Skeletal muscle satellite cell (primary cell): ENCODE data around the gene PDIA5.

Experiments used
- H3K27me3 ChIP-seq: 2 replicates; pipeline ENCODE4 v1.7.0; 2013; ENCODE audit warnings: low read length; ENCODE audit not compliant: control insufficient read depth, insufficient read depth
- H3K36me3 ChIP-seq: 2 replicates; pipeline ENCODE4 v1.7.0; 2013; ENCODE audit warnings: mild to moderate bottlenecking, control low read depth, low read length; ENCODE audit not compliant: insufficient read depth
- H3K4me1 ChIP-seq: 2 replicates; pipeline ENCODE4 v1.7.0; 2013; ENCODE audit warnings: low read length; ENCODE audit not compliant: control insufficient read depth, insufficient read depth
- H3K4me2 ChIP-seq: 2 replicates; pipeline ENCODE4 v1.7.0; 2013; ENCODE audit warnings: mild to moderate bottlenecking, low read length
- H3K4me3 ChIP-seq: 2 replicates; pipeline ENCODE4 v1.7.0; 2013; ENCODE audit warnings: low read length
- H3K9ac ChIP-seq: 2 replicates; pipeline ENCODE4 v1.7.0; 2013; ENCODE audit warnings: mild to moderate bottlenecking, low read depth, low read length, moderate library complexity
- H3K9me3 ChIP-seq: replicated peaks from 2 replicates; pipeline ENCODE4 v1.7.0; 2013; ENCODE audit warnings: mild to moderate bottlenecking, control low read depth, low read length

The PDIA5 gene

DNA sequence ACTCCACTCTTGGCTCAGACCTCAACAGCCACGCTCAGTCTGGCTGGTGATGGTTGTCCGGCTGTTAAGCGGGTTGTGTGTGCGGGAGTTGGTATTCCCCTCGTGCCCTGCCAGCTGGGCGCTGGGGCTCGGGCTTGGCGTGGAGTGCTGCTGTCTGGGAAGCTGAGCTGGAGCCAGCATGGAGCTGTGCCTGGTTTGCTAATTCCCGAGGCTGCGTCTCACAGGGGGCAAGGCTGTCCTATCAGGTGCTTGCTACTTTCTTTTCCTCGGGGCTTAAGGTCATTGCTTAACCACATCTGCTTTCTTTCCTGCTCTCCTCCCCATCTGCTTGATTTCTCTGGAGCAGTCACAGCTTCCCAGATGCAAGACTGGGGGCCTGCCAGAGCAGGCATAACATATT lies 29.9 kb downstream of the PDIA5 start:
- H3K4me2 ChIP-seq, result no peak overlapping the region
- H3K9ac ChIP-seq, result no peak overlapping the region
- H3K9me3 ChIP-seq, result no peaks in the 10 kb centered on the region
- no peaks in the 10 kb centered on the region for H3K4me1 ChIP-seq
- no peaks in the 10 kb centered on the region for H3K27me3 ChIP-seq
- peaks cover 64% of the 10 kb centered on the region for H3K36me3 ChIP-seq
- no peak overlapping the region for H3K4me3 ChIP-seq

DNA sequence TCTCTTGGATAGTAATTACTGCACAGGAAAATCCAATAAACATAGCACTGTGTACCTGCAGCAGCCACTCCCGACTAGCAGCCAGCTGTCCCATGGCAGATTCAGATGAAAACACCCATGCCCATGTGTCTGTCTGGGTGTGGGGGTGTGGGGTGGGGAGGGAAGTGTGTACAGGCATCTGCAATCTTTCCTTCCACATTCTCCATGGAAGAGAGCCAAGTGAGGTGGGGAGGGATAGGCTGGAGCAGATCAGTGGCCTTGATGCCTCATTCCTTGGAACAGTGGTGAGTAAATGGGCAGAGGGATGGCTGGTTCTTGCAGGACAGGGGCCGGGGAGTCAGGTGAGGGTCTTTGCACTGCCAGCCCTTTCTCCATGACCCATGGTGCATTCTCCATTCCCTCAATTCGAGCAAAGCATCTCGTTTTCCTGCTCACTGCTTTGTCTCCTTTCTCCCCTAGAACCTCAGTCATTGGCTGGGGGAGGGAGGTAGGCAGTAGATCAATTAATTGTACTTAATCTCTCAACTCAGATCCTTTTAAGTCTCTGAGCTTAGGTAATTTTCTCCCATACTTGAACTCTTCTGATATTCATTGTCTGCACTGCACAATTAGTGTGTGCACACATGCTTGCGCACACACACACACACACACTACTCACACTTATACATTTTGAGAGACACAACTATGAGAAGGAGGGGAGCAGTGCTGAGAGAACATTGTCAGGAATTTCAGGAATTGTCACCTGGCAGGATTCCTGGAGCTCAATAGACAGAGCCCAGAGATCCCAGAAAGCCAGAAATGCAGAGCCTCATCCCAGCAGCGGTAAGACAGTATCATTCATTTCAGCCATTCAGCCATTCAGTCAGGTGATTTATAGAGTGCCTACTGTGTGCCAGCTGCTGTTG lies 31.9 kb downstream of the PDIA5 start:
- no peak overlapping the region for H3K4me3 ChIP-seq
- H3K36me3 ChIP-seq, result peaks cover 61% of the 10 kb centered on the region
- H3K9ac ChIP-seq, result no peak overlapping the region
- no peak overlapping the region for H3K4me2 ChIP-seq
- H3K27me3 ChIP-seq, result no peaks in the 10 kb centered on the region
- no peaks in the 10 kb centered on the region for H3K4me1 ChIP-seq
- no peaks in the 10 kb centered on the region for H3K9me3 ChIP-seq

DNA sequence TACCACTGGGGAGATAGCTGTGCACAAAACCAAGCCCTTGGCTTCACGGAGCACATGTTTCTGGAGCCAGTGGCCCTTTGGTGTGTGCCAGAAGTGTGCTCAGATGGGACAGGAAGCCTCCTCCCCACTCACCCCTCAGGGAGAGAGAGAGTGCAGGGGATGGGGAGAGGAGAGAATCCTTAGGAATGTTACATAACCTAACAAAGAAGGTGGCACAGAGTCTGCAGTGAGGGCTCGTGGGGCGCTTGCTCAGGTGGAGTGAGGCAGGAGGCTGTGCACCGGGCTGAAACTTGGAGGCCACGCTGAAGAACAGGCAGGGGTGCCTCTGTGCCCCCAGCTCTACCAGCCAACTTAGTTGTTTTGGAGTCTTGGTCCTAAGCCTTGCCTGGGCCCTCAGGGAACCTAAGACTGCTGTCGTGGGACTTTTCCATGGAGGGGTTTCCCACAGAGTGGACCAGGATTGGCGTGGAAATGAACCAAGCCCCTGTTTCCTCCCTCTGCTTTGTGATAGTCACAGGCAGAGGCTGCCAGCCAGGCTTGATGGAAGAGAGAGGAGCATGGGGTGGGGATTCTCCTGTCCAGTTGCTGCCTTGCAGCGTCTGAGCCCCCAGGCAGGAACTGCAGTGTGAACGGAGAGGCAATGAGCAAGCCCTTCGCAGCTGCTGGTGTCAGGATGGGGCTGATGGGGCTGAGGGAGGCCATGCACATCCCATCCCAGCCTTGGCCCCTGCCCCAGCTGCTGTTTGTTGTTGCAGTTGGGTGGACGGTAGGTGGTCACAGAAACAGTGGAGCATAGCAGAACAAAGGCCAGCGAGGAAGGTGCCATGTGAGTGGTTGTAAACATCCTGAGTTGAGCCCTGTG lies 32.7 kb downstream of the PDIA5 start:
- no peaks in the 10 kb centered on the region for H3K9me3 ChIP-seq
- peaks cover 6% of the 10 kb centered on the region for H3K4me1 ChIP-seq
- H3K9ac ChIP-seq, result no peak overlapping the region
- H3K27me3 ChIP-seq, result no peaks in the 10 kb centered on the region
- peaks cover 60% of the 10 kb centered on the region for H3K36me3 ChIP-seq
- H3K4me2 ChIP-seq, result no peak overlapping the region
- H3K4me3 ChIP-seq, result no peak overlapping the region

DNA sequence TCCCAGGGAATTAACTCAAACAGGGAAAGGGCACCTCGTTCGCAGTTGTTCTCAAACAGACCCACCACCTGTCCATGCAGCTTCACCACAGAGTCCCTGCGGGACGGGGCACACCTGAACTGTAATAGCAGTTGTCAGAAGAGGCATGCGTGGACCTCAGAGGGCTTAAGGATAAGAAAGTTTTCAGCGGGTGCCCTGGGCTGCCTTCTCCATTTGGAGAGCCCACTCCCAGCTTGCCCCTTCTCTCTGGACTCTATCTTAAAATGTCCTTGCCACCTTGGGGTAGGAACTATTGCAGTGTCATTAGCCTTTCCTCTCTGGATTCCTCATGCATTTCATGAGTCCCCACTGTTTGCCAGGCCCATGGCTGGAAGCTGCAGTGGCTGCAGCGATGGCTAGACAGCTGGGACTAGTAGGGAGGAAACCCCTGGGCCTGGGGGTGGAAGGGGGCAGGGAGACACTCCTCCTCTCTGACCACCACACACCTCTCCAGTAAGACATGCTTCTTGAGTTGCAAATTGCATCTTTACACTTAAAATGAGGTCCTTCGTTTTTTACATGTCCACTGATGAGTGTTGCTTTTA lies 33.5 kb downstream of the PDIA5 start:
- Histone ChIP-seq H3K27me3 (no peaks in the 10 kb centered on the region), H3K9me3 (no peaks in the 10 kb centered on the region), H3K4me3 (no peak overlapping the region), H3K36me3 (peaks cover 61% of the 10 kb centered on the region), H3K4me2 (no peak overlapping the region), H3K4me1 (peaks cover 11% of the 10 kb centered on the region), H3K9ac (no peak overlapping the region)

DNA sequence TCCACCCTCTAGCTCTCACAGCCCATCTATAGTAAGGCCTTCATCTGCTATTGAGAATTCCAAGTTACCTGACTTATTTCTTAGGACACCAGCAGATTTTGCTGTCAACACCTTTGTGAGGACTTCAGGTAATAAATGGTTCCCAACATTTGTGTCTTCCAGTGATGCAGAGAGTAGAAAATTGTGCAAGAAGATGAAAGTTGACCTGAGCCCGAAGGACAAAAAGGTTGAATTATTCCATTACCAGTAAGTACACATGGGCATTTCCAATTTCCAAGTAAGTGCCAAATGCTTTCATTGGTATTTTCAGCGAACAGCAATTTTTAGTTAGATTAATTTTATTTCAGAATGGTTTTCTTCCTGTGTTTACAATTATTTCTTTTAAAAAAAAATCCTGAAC lies 35.4 kb downstream of the PDIA5 start:
- Histone ChIP-seq H3K9ac (no peak overlapping the region), H3K4me1 (peaks cover 11% of the 10 kb centered on the region), H3K4me3 (no peak overlapping the region), H3K9me3 (no peaks in the 10 kb centered on the region), H3K27me3 (no peaks in the 10 kb centered on the region), H3K4me2 (no peak overlapping the region), H3K36me3 (peaks cover 78% of the 10 kb centered on the region)

DNA sequence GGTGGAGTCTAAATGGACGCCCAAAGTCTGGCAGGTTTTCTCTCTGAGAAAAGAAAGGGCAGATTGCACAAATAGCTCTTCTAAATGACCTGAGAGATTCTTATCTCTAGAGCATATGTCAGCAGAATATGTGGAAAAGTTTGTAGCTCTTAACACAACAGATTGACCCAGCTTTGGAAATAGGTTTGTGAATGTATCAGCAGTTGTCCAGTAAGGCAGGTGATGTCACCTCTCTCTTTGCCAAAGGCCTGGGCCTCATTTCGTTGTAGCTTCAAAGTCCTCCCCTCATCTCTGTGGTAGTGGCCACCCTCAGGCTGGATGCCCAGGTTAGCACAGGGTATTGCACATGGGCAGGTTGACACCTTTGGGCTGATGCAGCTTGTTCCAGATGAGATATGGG lies 36.0 kb downstream of the PDIA5 start:
- Histone ChIP-seq H3K9ac (no peak overlapping the region), H3K4me3 (no peak overlapping the region), H3K27me3 (no peaks in the 10 kb centered on the region), H3K9me3 (no peaks in the 10 kb centered on the region), H3K4me2 (no peak overlapping the region), H3K4me1 (peaks cover 11% of the 10 kb centered on the region), H3K36me3 (peaks cover 79% of the 10 kb centered on the region)

DNA sequence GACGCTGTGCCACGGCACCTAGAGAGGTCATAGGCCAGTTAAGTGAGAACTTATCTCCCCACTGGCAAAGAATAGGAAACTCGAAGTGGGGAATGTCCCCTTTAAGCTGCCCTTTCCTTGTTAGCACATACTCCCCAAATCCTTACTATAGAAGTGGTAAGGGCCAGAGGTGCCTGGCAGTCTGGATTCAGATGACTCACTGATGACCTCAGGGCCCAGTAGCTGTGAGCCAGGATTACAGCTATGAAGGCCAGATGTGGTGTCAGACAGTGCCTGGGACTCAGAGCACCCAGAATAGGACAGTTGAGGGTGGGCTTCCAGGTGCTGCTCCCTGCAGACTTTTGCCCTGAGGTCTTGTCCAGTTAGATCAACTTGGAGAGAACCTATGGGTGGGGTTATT lies 37.7 kb downstream of the PDIA5 start:
- Histone ChIP-seq H3K4me2 (peak overlapping the region; percentile 20), H3K4me3 (no peak overlapping the region), H3K36me3 (peaks cover 67% of the 10 kb centered on the region), H3K27me3 (no peaks in the 10 kb centered on the region), H3K9ac (no peak overlapping the region), H3K9me3 (no peaks in the 10 kb centered on the region), H3K4me1 (peaks cover 11% of the 10 kb centered on the region)

DNA sequence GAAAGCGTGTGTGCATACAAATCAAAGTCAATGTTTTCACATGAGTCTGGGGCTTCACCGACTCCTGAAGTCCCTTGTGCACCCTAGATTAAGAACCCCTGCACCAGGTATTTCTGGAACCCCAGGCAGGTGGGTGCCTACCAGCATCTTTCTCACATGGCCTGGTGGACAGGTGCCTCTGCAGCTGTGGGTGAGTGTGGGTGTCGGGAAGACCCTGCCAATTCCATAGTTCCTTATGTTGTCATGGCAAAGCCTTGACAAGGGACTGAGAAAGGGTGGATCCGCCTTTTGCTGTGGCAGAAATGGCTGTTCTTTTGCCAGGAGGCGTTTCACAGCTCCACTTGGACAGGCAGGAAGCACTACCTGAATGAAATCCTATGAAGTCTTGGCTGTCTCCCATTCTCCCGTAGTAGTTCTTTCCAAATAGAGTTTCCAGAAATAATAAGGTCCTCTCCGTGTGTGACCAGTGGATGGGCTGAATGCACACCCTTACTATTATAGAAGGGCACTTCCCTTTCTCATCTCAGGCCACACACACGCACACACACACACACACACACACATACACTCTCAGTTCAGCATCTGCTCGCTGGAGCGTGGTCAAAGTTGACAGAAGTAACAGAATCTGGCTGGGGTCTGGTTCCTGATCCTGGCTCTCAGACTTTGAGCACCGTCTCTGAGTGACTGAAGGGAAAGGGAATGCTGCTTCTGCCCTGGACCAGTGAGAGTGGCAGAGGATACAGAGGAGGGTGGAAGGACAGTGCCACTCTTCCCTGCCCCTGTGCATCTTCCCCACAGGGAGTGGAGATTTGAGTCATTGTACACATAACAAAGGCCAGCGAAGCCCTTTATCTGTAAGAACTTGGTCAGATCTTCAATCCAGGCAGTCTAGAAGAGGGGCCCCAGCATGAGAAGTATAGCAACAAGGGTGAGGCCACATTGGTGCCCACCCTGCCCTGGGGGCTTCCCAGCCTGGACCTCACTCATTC lies 38.7 kb downstream of the PDIA5 start:
- no peaks in the 10 kb centered on the region for H3K9me3 ChIP-seq
- H3K36me3 ChIP-seq, result peaks cover 68% of the 10 kb centered on the region
- H3K9ac ChIP-seq, result no peak overlapping the region
- H3K27me3 ChIP-seq, result no peaks in the 10 kb centered on the region
- H3K4me3 ChIP-seq, result no peak overlapping the region
- no peak overlapping the region for H3K4me2 ChIP-seq
- peaks cover 11% of the 10 kb centered on the region for H3K4me1 ChIP-seq

DNA sequence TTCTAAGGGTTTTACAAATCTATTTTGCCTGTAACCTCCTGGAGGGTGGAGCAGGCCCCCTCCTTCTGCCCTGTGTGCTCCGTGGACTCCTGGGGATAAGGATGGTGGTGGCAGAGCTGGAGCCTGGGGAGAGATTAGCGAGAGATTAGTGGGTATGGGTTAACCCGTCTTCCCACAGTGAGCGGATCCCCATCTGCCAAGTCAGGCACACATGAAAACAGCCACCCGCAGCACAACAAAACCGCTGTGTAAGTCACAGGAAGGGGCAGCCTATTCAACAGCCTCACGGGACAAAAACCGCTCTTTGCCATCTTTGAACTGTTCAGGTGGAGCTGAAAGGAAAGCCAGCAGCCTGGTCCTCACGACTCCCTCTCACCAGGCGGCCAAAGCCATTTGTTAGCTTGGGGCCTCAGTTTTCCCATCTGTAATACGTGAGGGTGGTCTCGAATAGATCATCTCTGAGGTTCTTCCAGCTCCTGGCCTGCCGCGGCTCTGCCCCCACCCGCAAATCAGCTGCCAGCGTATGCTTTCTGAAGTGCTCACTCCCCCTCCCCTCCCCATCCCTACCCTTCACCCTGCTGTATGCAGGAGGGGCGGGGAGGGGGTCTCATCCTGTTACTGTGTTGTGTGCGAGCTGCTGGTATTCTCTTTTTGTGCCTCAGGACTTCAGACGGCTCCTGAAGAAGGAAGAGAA lies 43.6 kb downstream of the PDIA5 start:
- Histone ChIP-seq H3K9me3 (no peaks in the 10 kb centered on the region), H3K4me2 (no peak overlapping the region), H3K27me3 (no peaks in the 10 kb centered on the region), H3K4me1 (no peaks in the 10 kb centered on the region), H3K36me3 (peaks cover 59% of the 10 kb centered on the region), H3K4me3 (no peak overlapping the region), H3K9ac (no peak overlapping the region)

DNA sequence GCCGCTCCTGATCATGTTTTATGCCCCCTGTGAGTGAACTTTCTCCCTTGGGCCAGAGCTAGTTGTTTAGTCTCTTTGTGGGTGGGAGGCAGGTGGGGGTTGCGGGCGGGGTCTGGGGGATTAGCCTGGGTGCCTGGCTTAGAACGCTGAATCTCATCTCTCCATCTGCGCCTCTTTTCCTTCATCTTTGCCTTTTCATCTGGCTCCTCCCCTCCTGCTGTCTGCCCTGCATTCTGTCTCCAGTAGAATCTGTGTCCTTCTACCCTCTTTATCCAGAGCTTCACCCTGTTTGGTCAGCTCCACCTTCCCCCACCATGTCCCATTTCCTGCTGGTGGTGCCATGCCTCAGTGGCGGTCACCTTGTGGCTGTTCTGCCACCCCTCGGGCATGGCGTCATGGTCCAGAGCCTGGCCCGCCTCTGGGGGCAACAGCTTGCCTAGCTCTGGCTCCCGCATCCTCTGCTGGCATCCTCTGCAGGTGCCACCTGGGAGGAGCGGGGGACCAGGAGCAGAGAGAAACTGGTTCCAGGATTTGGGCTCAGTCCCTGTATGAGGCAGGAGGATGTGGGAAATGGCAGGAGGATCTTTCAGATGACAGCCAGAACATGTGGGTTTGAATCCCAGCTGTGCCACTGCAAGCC lies 44.3 kb downstream of the PDIA5 start:
- Histone ChIP-seq H3K36me3 (peaks cover 56% of the 10 kb centered on the region), H3K4me3 (no peak overlapping the region)

More for the DNA sequence above, 44.3 kb downstream of the PDIA5 start:
- Histone ChIP-seq H3K4me2 (no peak overlapping the region), H3K27me3 (no peaks in the 10 kb centered on the region), H3K4me1 (no peaks in the 10 kb centered on the region), H3K9ac (no peak overlapping the region), H3K9me3 (no peaks in the 10 kb centered on the region)
